COLO668 (cell line): ENCODE results near the gene ZNF648.
A peak's percentile ranks its signal among the peaks of the same experiment; 100 is the strongest.
"Not testable (repeated sequence)": the region's sequence is repeated elsewhere in the genome, so short reads cannot be mapped to it uniquely, and the experiment has no call there.

ENCODE experiments used
- DNase-seq: peaks from one replicate; lab custom pipeline; 2025; ENCODE audit not compliant: unreplicated experiment; lab: John Stamatoyannopoulos, UW

The ZNF648 gene

DNA sequence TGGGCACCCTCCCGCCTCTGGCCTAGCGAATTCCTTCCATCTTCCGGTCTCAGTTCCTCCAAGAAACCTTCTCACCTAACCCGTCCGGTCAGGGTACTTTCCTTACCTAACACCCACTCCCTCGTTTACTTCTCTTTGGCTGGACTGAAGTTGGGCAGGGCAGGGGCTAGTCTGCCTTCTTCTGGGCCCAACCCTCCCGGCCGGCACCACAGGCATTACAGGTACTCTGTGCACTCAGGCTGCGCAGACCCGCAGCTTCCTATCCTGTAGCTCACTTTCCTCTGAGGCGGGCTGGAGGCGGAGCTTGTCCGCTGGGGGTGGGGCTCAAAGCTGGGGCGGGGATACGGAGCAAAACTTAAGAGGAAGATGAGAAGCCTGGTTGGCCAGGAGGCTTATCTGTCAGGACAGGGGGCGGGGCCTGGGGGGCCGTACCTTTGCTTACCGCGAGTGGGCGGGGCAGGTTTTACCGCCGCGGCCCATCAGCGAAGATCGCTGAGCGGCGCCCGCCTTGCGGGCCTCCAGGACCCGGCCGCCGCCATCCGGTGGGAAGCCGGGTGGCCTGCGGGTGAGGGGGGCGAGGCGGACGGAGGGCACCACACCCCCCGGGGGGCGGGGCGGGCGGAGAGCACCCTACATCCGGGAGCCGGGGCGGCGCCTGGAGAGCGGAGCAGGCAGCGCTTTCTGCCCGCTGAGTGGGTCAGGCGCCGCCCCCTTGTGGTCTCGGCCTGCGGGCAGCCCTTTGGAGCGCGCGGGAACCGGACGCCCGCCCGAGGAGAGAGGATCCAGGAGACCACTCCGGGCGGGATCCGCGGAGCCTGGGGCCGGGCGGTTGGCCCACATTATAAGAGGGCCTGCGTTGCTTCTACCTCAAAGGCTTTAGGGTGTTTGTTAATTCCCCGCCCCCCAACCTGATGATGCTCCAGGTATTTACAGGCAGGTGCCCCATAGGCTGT is 31.9 kb downstream of the ZNF648 start:
- peak; percentile 100 for DNase-seq

DNA sequence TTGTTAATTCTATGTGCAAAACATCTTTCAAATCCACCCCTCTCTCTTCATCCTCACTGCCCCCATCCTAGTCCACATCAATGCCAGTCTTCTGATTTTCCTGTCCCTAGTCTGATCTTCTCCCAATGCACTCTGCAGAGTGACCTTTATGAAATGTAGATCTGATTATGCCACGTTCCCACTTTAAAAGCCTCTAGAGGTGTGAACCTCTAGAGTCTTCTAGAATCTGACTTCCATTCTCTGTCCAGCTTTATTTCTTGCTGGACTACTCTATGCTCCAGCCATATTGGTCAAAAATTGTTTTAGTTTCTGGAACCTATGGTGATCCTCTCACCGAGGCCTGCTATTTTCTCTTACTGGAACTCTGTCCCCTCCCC is 32.5 kb downstream of the ZNF648 start:
- no peak for DNase-seq

DNA sequence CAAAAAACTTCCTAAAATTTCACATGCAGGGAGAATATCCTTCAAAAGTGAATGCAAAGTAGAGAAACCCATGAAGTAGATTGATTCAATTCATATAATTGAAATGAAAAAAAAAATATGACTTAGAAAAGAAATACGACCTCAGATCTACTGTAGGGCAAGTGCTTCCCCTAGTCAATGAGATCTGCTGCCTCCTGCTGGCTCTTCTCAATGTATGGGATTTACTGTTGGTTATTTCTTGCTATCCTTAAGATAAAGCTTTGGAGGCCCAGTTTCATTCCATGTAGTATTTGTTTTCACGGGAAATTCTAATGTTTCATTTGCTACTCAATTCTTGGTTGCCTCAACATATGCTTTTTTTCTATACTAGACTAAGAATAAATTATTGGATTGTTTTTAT is 46.2 kb downstream of the ZNF648 start:
- no peak for DNase-seq

DNA sequence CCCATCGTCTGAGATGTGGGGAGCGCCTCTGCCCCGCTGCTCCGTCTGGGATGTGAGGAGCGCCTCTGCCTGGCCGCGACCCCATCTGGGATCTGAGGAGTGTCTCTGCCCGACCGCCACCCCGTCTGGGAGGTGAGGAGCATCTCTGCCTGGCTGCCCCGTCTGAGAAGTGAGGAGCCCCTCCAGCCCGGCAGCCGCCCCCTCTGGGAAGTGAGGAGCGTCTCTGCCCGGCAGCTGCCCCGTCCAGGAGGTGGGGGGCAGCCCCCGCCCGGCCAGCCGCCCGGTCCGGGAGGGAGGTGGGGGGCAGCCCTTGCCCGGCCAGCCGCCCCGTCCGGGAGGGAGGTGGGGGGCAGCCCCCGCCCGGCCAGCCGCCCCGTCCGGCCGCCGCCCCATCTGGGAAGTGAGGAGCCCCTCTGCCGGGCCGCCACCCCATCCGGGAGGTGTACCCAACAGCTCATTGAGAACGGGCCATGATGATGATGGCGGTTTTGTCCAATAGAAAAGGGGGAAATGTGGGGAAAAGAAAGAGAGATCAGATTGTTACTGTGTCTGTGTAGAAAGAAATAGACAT is 50.6 kb downstream of the ZNF648 start:
- not testable (repeated sequence) for DNase-seq

DNA sequence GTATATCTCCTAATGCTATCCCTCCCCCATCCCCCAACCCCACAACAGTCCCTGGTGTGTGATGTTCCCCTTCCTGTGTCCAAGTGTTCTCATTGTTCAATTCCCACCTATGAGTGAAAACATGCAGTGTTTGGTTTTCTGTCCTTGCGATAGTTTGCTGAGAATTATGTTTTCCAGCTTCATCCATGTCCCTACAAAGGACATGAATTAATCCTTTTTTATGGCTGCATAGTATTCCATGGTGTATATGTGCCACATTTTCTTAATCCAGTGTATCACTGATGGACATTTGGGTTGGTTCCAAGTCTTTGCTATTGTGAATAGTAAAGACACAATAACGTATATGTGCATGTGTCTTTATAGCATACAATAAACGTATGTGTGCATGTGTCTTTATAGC is 56.1 kb downstream of the ZNF648 start:
- DNase-seq, result not testable (repeated sequence)

DNA sequence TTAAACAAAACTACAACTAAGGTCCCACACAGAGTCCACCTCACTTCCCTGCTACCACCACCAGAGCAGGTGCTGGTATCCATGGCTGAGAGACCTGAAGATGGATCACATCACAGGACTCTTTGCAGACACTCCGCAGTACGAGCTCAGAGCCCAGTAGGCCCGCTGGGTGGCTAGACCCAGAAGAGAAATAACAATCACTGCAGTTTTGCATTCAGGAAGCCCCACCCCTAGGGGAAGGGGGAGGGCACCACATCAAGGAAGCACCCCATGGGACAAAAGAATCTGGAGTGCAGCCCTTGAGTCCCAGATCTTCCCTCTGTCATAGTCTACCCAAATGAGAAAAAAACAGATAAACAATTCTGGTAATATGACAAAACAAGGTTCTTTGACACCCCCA is 56.9 kb downstream of the ZNF648 start:
- DNase-seq, result no peak
